ENCODE measurements around the gene PARS2.

PARS2 gene

GRCh38 chr1:54764133-54764921, at the start of gene PARS2:
PARS2 (minus strand) TSS chr1:54764523; CDS start chr1:54759161, 5,362 bp downstream.
- peak; percentile 99 for DNase-seq (ENCODE audit: low spot score)

GRCh38 chr1:54814126-54814498, 49.8 kb upstream of the PARS2 start:
- no peak for DNase-seq (ENCODE audit: low spot score)

GRCh38 chr1:54813485-54814125, 49.3 kb upstream of the PARS2 start:
- no peak for DNase-seq (ENCODE audit: low spot score)

GRCh38 chr1:54812801-54813484, 48.6 kb upstream of the PARS2 start:
- DNase-seq (ENCODE audit: low spot score) = no peak

- DNase-seq (ENCODE audit: low spot score) = no peak
These were observed 47.7 kb upstream of the PARS2 start for GRCh38 chr1:54811739-54812655.

- DNase-seq (ENCODE audit: low spot score) = no peak
These were observed 46.7 kb upstream of the PARS2 start for GRCh38 chr1:54811066-54811465.

GRCh38 chr1:54810153-54810942, 46.0 kb upstream of the PARS2 start:
- peak; percentile 89 for DNase-seq (ENCODE audit: low spot score)

- no peak for DNase-seq (ENCODE audit: low spot score)
These were observed 45.3 kb upstream of the PARS2 start for GRCh38 chr1:54809496-54810074.

GRCh38 chr1:54808443-54809207, 44.3 kb upstream of the PARS2 start:
- no peak for DNase-seq (ENCODE audit: low spot score)

GRCh38 chr1:54807756-54808155, 43.4 kb upstream of the PARS2 start:
- DNase-seq (ENCODE audit: low spot score) = no peak

GRCh38 chr1:54806931-54807611, 42.7 kb upstream of the PARS2 start:
- DNase-seq (ENCODE audit: low spot score) = peak; percentile 61

GRCh38 chr1:54805981-54806381, 41.7 kb upstream of the PARS2 start:
- no peak for DNase-seq (ENCODE audit: low spot score)

- DNase-seq (ENCODE audit: low spot score) = no peak
These were observed 41.1 kb upstream of the PARS2 start for GRCh38 chr1:54805466-54805865.

GRCh38 chr1:54804471-54805132, 40.3 kb upstream of the PARS2 start:
- DNase-seq (ENCODE audit: low spot score) = no peak

- DNase-seq (ENCODE audit: low spot score) = peak; percentile 52
These were observed 39.6 kb upstream of the PARS2 start for GRCh38 chr1:54803761-54804470.

- DNase-seq (ENCODE audit: low spot score) = peak; percentile 46
These were observed 36.8 kb upstream of the PARS2 start, which contains the start of gene TTC22 for GRCh38 chr1:54800899-54801759. TTC22 (minus strand) TSS chr1:54801323; CDS start chr1:54801163, 160 bp downstream.
